Psoas muscle (tissue), 8 donors: ENCODE measurements around the gene SEMG2. TPM values are rescaled to one million over a fixed set of nuclear protein-coding genes. Genes with fewer than 3 reads are reported as not detected.

Experiments used
- ATAC-seq, 4 donors: fragments of 200-7000 bp; cut with Tn5 transposase; one replicate each; pipeline ENCODE4 v1.9.1; 2020; ENCODE audit warnings: moderate library complexity in 3 of 4, mild to moderate bottlenecking in 2 of 4
- DNase-seq, 2 donors: peaks; one replicate each; pipeline ENCODE4 v3.0.0-alpha.2; 2020
- H3K27ac ChIP-seq: fragments of 200-600 bp; one replicate; pipeline ENCODE4 v1.8.0; 2022
- H3K27me3 ChIP-seq, 3 donors: fragments of 200-600 bp in 1 of 3; one replicate each; pipeline versions ENCODE4 v1.6.1 to v1.8.0; 2013 to 2022; ENCODE audit warnings: low read length in 2 of 3, mild to moderate bottlenecking in 2 of 3, moderate library complexity in 1 of 3; ENCODE audit not compliant: insufficient read depth in 3 of 3
- H3K36me3 ChIP-seq, 2 donors: fragments of 200-600 bp in 1 of 2; one replicate each; pipeline versions ENCODE4 v1.6.1 to v1.8.0; 2013 to 2022; ENCODE audit warnings: low read depth in 1 of 2, mild to moderate bottlenecking in 1 of 2, moderate library complexity in 1 of 2; ENCODE audit not compliant: insufficient read depth in 1 of 2
- H3K4me1 ChIP-seq: fragments of 200-600 bp; one replicate; pipeline ENCODE4 v1.8.0; 2022
- H3K4me3 ChIP-seq: fragments of 200-600 bp; one replicate; pipeline ENCODE4 v1.8.0; 2022; ENCODE audit warnings: mild to moderate bottlenecking
- H3K9me3 ChIP-seq: fragments of 200-600 bp; one replicate; pipeline ENCODE4 v1.8.0; 2022
- WGBS, 3 donors: extraction: QIAGEN DNeasy Blood & Tissue Kit; methylation state at CpG; one replicate each; pipeline versions ENCODE4 v1.1.6 to v1.1.7; 2013; 5-methylcytosine and 5-hydroxymethylcytosine counted together
- intact Hi-C, 2 donors: fragments of 100-400 bp; cut with DNase I; formaldehyde crosslinking; loops; one replicate each; pipeline versions ENCODE4 v1.11.0 to v1.14.2; 2022
- polyA plus RNA-seq, 3 donors: library from polyadenylated mRNA; stranded (reverse); fragments of 200-250 nt; gene quantifications; one replicate each; pipeline ENCODE4 v1.2.3, GENCODE V29; 2013
- total RNA-seq, 4 donors: library from RNA; stranded (reverse); fragmentation: NEBNext Ultra II Directional in 2 of 4; extraction: Animal tissue kit (Norgen Biotek cat#: 25700) in 2 of 4; gene quantifications; one replicate each; pipeline versions ENCODE4 v1.2.1 to v1.2.4, GENCODE V29; 2021 to 2023
- TF ChIP-seq, protein P1 (sequence below): fragments of 200-600 bp; IDR thresholded peaks from one replicate; pipeline ENCODE4 v1.8.0; 2022; ENCODE audit warnings: antibody characterized with exemption
- donor health status: healthy with polysubstance abuse.
- donor health status: DM: no; HTN: no; CAD: no; lungs with moderate emphysema.
- donor health status: Bipolar disorder and iron deficiency.
- donor health status: healthy.
- donor health status: DM: yes; HTN: yes; CAD: no.
- donor health status: DM: no; HTN: no; CAD: no.
- donor health status: DM: no; HTN: no; CAD: no.
- donor health status: DM: yes; HTN: yes; CAD: no.

The SEMG2 gene
- total and polyA plus RNA-seq, 7 donors: not detected

DNA sequence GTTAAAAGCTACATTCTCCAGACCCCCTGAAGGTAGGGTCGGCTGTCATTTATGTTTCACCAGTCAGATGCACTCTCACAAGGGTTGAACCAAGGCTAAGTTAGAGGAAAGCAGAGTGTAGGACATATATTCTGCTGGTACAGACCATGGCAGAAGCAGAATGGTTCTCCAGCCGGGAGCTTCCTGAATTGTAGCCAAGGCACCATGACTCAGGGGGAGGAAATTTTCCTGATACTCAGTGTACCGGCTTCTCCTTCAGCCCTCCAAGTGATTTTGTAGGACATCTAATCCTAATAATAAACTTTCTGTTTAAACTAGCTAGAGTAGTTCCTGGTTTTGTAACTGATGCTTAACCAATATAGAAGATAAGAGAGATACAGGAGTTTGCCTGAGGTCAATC is 47.4 kb downstream of the SEMG2 start:
- Histone ChIP-seq H3K36me3 (no peaks in the 10 kb centered on the region), H3K27me3 (no peaks in the 10 kb centered on the region), H3K4me1 (no peaks in the 10 kb centered on the region), H3K27ac (no peak overlapping the region), H3K4me3 (no peak overlapping the region), H3K9me3 (no peaks in the 10 kb centered on the region)
- intact Hi-C loops: no loop called here
- no peak for DNase-seq
- 65 to 73% (median 69%) methylated on average over 3 of the region's 3 CpGs for WGBS, 3 donors
- no peak for ATAC-seq
- TF ChIP-seq, protein P1, sequence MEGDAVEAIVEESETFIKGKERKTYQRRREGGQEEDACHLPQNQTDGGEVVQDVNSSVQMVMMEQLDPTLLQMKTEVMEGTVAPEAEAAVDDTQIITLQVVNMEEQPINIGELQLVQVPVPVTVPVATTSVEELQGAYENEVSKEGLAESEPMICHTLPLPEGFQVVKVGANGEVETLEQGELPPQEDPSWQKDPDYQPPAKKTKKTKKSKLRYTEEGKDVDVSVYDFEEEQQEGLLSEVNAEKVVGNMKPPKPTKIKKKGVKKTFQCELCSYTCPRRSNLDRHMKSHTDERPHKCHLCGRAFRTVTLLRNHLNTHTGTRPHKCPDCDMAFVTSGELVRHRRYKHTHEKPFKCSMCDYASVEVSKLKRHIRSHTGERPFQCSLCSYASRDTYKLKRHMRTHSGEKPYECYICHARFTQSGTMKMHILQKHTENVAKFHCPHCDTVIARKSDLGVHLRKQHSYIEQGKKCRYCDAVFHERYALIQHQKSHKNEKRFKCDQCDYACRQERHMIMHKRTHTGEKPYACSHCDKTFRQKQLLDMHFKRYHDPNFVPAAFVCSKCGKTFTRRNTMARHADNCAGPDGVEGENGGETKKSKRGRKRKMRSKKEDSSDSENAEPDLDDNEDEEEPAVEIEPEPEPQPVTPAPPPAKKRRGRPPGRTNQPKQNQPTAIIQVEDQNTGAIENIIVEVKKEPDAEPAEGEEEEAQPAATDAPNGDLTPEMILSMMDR: no peak

DNA sequence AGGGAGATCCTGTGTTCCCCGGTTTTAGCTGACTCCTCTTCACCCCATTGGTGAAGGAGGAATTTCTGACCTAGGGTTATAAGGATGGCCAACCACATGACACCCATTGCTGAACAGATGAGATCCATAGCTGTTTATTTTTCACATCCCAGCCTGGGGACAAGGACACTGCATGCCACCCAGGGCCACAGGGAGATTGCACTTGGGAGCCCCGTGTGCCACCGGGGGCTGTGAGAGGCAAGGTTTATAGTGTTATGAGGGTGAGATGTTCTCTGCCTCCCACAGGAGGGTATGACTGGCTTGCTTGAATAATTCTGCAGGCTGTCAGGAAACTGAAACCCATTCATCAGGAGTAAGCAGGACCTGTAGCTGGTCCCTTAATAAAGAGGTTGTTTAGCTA is 47.9 kb downstream of the SEMG2 start:
- ATAC-seq (no peak), DNase-seq (no peak)
- H3K4me3 ChIP-seq: no peak overlapping the region
- 69 to 74% (median 69%) methylated on average over 3 of the region's 3 CpGs for WGBS, 3 donors
- no peaks in the 10 kb centered on the region for H3K27me3 ChIP-seq
- no peak overlapping the region for H3K27ac ChIP-seq
- no peaks in the 10 kb centered on the region for H3K36me3 ChIP-seq
- no peaks in the 10 kb centered on the region for H3K9me3 ChIP-seq
- TF ChIP-seq, protein P1: no peak
- intact Hi-C loops: no loop called here
- H3K4me1 ChIP-seq: no peaks in the 10 kb centered on the region

DNA sequence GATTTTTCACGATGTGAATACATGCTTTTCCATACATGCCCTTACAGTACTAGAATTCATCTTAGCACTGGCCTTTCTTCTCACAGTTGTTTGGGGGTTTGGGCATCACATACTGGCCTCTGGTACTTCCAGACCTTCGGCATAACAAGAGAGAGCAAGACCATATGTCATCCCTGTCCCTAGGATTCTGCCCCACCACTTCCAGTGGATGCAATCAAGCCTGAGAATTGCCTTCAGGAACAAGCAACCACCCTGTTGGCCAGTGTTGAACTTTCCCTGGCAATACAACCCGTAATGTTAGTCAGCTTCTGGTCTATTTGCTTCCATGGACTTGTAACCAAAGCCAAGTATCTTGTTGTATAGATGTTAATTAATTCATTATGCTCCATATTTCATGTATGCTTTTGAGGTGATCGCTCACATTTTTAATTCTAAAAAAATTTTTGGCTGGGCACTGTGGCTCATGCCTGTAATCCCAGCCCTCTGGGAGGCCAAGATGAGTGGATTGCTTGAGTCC is 48.6 kb downstream of the SEMG2 start:
- TF ChIP-seq, protein P1: no peak
- no peak overlapping the region for H3K4me3 ChIP-seq
- no peaks in the 10 kb centered on the region for H3K27me3 ChIP-seq
- no peak overlapping the region for H3K27ac ChIP-seq
- no peaks in the 10 kb centered on the region for H3K4me1 ChIP-seq
- H3K36me3 ChIP-seq: no peaks in the 10 kb centered on the region
- H3K9me3 ChIP-seq: no peaks in the 10 kb centered on the region
- ATAC-seq (no peak), DNase-seq (no peak)
- intact Hi-C loops: no loop called here
- WGBS, 3 donors: 63 to 74% (median 66%) methylated on average over 4 of the region's 4 CpGs

Other genes with a start within 250 kb of the SEMG2 start
- gene KCNS1, start 120.2 kb upstream of the SEMG2 start, total RNA-seq: not detected
- gene KCNS1, start 120.2 kb upstream of the SEMG2 start, polyA plus RNA-seq: under 1 TPM in 1 of 3 donors, not detected in 2; under 0.01 TPM
- not detected for gene WFDC5, start 106.2 kb upstream of the SEMG2 start, total RNA-seq
- gene WFDC5, start 106.2 kb upstream of the SEMG2 start, polyA plus RNA-seq: not detected
- not detected for gene WFDC12, start 96.9 kb upstream of the SEMG2 start, total RNA-seq
- gene WFDC12, start 96.9 kb upstream of the SEMG2 start, polyA plus RNA-seq: not detected
- gene PI3, start 46.5 kb upstream of the SEMG2 start, total RNA-seq: under 1 TPM in 2 of 4 donors, not detected in 2; 0.40 to 0.54 TPM
- under 1 TPM; 0.18 to 0.38 (median 0.18) TPM for gene PI3, start 46.5 kb upstream of the SEMG2 start, polyA plus RNA-seq
- not detected for gene SEMG1, start 14.3 kb upstream of the SEMG2 start, total RNA-seq
- gene SEMG1, start 14.3 kb upstream of the SEMG2 start, polyA plus RNA-seq: not detected
- gene SLPI, start 33.2 kb downstream of the SEMG2 start, total RNA-seq: 100 to 1,000 TPM in 2 of 4 donors, 10 to 100 TPM in 1, 1 to 10 TPM in 1; 5.7 to 723 (median 123) TPM
- gene SLPI, start 33.2 kb downstream of the SEMG2 start, polyA plus RNA-seq: 100 to 1,000 TPM in 2 of 3 donors, 10 to 100 TPM in 1; 17.5 to 295 (median 251) TPM
- under 1 TPM in 1 of 4 donors, not detected in 3; 0.22 TPM for gene RBPJL, start 85.5 kb downstream of the SEMG2 start, total RNA-seq
- under 1 TPM in 2 of 3 donors, not detected in 1; 0.04 TPM for gene RBPJL, start 85.5 kb downstream of the SEMG2 start, polyA plus RNA-seq
- gene MATN4, start 86.9 kb downstream of the SEMG2 start, total RNA-seq: not detected
- gene MATN4, start 86.9 kb downstream of the SEMG2 start, polyA plus RNA-seq: not detected
- gene SDC4, start 127.1 kb downstream of the SEMG2 start, total RNA-seq: 100 to 1,000 TPM in 2 of 4 donors, 10 to 100 TPM in 2; 32.2 to 283 (median 161) TPM
- 100 to 1,000 TPM in 1 of 3 donors, 10 to 100 TPM in 2; 41.6 to 323 (median 63.9) TPM for gene SDC4, start 127.1 kb downstream of the SEMG2 start, polyA plus RNA-seq
- gene SYS1, start 141.8 kb downstream of the SEMG2 start, total RNA-seq: 10 to 100 TPM; 17.1 to 29.6 (median 22.9) TPM
- gene SYS1, start 141.8 kb downstream of the SEMG2 start, polyA plus RNA-seq: 10 to 100 TPM; 40.9 to 73.3 (median 58.1) TPM
- under 1 TPM in 2 of 4 donors, not detected in 2; 0.38 to 0.69 TPM for gene TP53TG5, start 157.0 kb downstream of the SEMG2 start, total RNA-seq
- 1 to 10 TPM in 1 of 3 donors, under 1 TPM in 2; 0.12 to 1.0 (median 0.16) TPM for gene TP53TG5, start 157.0 kb downstream of the SEMG2 start, polyA plus RNA-seq
- gene DBNDD2, start 186.9 kb downstream of the SEMG2 start, total RNA-seq: 100 to 1,000 TPM; 108 to 180 (median 163) TPM
- 100 to 1,000 TPM; 151 to 230 (median 162) TPM for gene DBNDD2, start 186.9 kb downstream of the SEMG2 start, polyA plus RNA-seq
- gene PIGT, start 194.8 kb downstream of the SEMG2 start, total RNA-seq: 10 to 100 TPM; 48.0 to 74.9 (median 57.1) TPM
- 100 to 1,000 TPM in 1 of 3 donors, 10 to 100 TPM in 2; 57.3 to 113 (median 94.7) TPM for gene PIGT, start 194.8 kb downstream of the SEMG2 start, polyA plus RNA-seq
- gene WFDC2, start 248.4 kb downstream of the SEMG2 start, total RNA-seq: under 1 TPM in 2 of 4 donors, not detected in 2; 0.44 to 0.74 TPM
- gene WFDC2, start 248.4 kb downstream of the SEMG2 start, polyA plus RNA-seq: under 1 TPM in 2 of 3 donors, not detected in 1; 0.22 to 0.31 TPM